ENCODE data around the gene ADGRG3. TPM values are rescaled to one million over a fixed set of nuclear protein-coding genes. Genes with fewer than 3 reads are reported as not detected.

Gene ADGRG3
- total RNA-seq, 1 donor from 2014 or later: 7.7 TPM

- Histone ChIP-seq H3K27ac (no peak overlapping the region), H3K9me3 (no peaks in the 10 kb centered on the region), H3K27me3 (ENCODE audit: low read depth) (no peaks in the 10 kb centered on the region), H3K4me3 (no peak overlapping the region), H3K4me1 (no peaks in the 10 kb centered on the region), H3K36me3 (no peaks in the 10 kb centered on the region)
- DNase-seq (no peak), ATAC-seq (peak; percentile 50 to 69)
- no peak for TF ChIP-seq CTCF (IDR thresholded peaks at IDR 0.05)
- intact Hi-C loops (cut with DNase I): no loop called here
These were observed 21.1 kb downstream of the ADGRG3 start for GRCh38 chr16:57688987-57689761.

DNA sequence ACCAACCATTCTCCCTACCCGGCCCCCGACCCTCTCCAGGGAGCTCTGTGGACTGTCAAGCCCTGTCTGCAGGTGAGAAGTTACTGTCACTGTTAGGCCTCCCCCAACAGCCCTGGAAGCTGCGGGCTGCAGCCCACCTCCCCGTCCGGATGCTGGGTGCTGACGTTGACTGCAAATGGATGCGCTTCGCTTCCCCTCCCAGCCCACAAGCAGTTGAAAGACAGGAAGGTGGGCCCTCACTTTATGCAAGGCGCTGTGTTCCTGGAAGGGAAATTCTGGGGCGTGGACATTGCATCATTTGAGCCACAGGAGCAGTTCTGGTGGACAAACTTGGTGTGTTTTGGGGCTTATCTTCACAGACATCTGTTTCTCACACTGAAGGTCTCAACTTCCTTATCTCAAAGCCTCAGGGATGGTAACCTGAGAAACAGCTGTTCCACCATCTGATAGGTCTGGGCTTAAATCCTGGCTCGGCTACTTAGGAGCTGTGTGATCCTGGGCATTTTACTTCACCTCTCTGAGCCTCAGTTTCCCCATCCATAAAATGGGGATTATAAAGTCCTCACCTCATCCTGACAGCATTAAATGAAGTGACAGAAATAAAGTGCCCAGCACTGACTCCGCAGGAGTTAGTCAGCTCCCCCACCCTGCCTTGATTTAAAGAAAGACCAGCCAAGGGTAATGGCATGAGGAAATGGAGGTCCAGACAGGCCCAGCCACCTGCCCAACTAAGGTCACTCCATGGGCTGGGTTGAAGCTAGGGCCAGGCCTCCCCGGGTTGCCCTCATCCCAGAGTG, 21.9 kb downstream of the ADGRG3 start:
- intact Hi-C loops (cut with DNase I): no loop called here
- Histone ChIP-seq H3K4me1 (no peaks in the 10 kb centered on the region), H3K4me3 (no peak overlapping the region), H3K27ac (no peak overlapping the region), H3K9me3 (no peaks in the 10 kb centered on the region), H3K36me3 (no peaks in the 10 kb centered on the region), H3K27me3 (ENCODE audit: low read depth) (no peaks in the 10 kb centered on the region)
- DNase-seq (no peak), ATAC-seq (peak; percentile 5 to 37)
- no peak for TF ChIP-seq CTCF (IDR thresholded peaks at IDR 0.05)

- Histone ChIP-seq H3K27me3 (ENCODE audit: low read depth) (no peaks in the 10 kb centered on the region), H3K27ac (no peak overlapping the region)
These were observed 22.8 kb downstream of the ADGRG3 start for GRCh38 chr16:57690782-57691471.

GRCh38 chr16:57692636-57693035, 24.5 kb downstream of the ADGRG3 start:
- Histone ChIP-seq H3K9me3 (no peaks in the 10 kb centered on the region), H3K4me1 (no peaks in the 10 kb centered on the region), H3K4me3 (no peak overlapping the region), H3K36me3 (no peaks in the 10 kb centered on the region), H3K27ac (no peak overlapping the region), H3K27me3 (ENCODE audit: low read depth) (no peaks in the 10 kb centered on the region)
- ATAC-seq (no peak), DNase-seq (no peak)
- intact Hi-C loops (cut with DNase I): no loop called here
- no peak for TF ChIP-seq CTCF (IDR thresholded peaks at IDR 0.05)

More at GRCh38 chr16:57690782-57691471, 22.8 kb downstream of the ADGRG3 start:
- DNase-seq: no peak
- no peak for TF ChIP-seq CTCF (IDR thresholded peaks at IDR 0.05)
- intact Hi-C loops (cut with DNase I): no loop called here
- ATAC-seq: no peak
- Histone ChIP-seq H3K9me3 (no peaks in the 10 kb centered on the region), H3K36me3 (no peaks in the 10 kb centered on the region), H3K4me1 (no peaks in the 10 kb centered on the region), H3K4me3 (no peak overlapping the region)

- no peaks in the 10 kb centered on the region for H3K27me3 ChIP-seq (ENCODE audit: low read depth)
- no peak for TF ChIP-seq CTCF (IDR thresholded peaks at IDR 0.05)
- ATAC-seq (no peak), DNase-seq (no peak)
- H3K4me3 ChIP-seq: no peak overlapping the region
- H3K27ac ChIP-seq: no peak overlapping the region
- H3K36me3 ChIP-seq: no peaks in the 10 kb centered on the region
- intact Hi-C loops (cut with DNase I): no loop called here
- H3K4me1 ChIP-seq: no peaks in the 10 kb centered on the region
- no peaks in the 10 kb centered on the region for H3K9me3 ChIP-seq
These were observed 25.4 kb downstream of the ADGRG3 start for GRCh38 chr16:57693550-57693949.
